ENCODE results near the gene CETN2.

DNA sequence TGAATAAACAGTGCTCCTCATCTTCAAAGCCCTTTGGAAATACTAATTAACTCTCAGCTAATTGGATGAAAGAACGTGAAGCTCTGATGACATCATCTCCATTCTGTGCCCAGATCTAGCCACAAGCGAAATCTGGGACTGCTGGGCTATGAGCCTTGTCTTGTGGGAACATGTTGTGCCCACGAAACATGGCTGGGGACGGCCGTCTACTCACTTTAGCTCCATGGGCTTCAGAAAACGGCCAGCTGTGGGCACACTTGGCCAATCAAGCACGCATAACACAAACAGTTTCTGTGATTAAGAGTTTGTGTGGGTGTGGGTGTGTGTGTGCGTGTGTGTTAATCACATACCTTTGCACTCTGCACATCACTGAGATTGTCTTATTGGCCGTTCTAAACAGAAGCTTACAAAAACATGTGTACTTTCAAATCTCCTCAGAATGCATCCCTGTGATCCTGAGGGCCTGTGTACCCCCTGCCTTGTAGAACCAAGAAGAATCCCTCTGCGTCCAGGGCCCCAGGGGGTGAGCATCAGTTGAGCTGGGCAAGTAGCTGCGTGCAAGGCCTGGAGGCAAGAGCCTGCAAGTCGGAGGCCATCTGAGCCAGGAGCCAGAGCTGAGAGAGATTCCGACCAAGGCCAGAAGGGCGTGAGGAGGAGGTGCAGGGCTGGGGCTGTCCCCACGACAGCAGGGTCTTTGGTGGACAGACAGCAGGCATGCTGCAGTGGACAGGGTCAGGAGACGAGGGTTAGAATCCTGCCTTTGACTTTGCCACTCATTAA, 48.6 kb upstream of the CETN2 start:
- TF ChIP-seq, protein P1, sequence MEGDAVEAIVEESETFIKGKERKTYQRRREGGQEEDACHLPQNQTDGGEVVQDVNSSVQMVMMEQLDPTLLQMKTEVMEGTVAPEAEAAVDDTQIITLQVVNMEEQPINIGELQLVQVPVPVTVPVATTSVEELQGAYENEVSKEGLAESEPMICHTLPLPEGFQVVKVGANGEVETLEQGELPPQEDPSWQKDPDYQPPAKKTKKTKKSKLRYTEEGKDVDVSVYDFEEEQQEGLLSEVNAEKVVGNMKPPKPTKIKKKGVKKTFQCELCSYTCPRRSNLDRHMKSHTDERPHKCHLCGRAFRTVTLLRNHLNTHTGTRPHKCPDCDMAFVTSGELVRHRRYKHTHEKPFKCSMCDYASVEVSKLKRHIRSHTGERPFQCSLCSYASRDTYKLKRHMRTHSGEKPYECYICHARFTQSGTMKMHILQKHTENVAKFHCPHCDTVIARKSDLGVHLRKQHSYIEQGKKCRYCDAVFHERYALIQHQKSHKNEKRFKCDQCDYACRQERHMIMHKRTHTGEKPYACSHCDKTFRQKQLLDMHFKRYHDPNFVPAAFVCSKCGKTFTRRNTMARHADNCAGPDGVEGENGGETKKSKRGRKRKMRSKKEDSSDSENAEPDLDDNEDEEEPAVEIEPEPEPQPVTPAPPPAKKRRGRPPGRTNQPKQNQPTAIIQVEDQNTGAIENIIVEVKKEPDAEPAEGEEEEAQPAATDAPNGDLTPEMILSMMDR (IDR thresholded peaks at IDR 0.05): no peak
- no peak for TF ChIP-seq POLR2A (IDR thresholded peaks at IDR 0.05)

All from adrenal gland (tissue), 5 donors.